Measurements from ENCODE around the gene KRTAP10-10.
"Not testable (repeated sequence)": the region's sequence is repeated elsewhere in the genome, so short reads cannot be mapped to it uniquely, and the experiment has no call there.

KRTAP10-10 gene

DNA sequence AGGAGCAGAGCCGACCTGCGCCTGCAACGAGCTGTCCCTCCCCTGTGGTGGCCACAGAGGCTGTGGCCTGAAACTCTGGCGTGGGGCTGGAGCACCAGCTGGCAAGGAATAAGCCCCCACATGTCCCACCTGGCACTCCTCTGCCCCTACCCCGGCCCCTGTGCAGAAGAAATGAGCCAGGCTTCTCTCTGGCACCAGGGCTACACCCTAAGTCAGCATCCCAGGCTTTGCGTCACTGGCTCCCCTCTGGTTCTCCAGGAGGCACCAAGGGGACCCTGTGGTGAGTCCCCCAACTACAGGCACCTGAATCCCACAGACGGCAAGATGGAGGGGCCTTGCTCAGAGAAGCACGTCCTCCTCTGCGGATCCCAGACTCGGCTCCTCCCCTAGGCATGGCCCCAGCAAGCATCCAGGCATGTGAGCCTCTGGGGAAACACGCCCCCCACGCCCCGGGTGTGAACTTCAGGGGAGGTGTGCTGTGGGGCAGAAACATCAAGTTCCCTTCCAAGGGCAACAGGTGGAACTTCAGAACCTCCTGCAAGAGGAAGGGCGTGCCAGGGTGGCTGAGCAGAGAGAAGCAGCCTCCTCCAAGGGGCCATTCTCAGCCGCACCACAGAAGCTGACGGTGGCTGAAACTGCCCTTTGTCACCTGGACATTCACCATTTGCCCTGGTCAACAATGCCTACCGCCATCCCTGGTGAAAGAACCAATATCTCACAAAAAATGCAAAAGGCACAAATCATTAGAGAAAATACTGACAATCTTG is 33.9 kb upstream of the KRTAP10-10 start:
- Histone ChIP-seq H3K4me3 (ENCODE audit: low read length in 2 of 2) (no peak overlapping the region), H3K9ac (ENCODE audit: low read depth in 1 of 2, low read length in 2 of 2) (no peak overlapping the region), H3K9me3 (ENCODE audit: control insufficient read depth in 2 of 2, low read length in 2 of 2) (no peaks in the 10 kb centered on the region), H3K27ac (ENCODE audit: low read depth in 2 of 2, low read length in 2 of 2) (no peak overlapping the region), H3K27me3 (ENCODE audit: control insufficient read depth in 2 of 2, insufficient read depth in 2 of 2, low read length in 2 of 2) (peaks cover 2 to 6% of the 10 kb centered on the region in 2 donors), H3K4me1 (ENCODE audit: control insufficient read depth in 2 of 2, insufficient read depth in 2 of 2, low read length in 2 of 2) (no peaks in the 10 kb centered on the region), H3K36me3 (ENCODE audit: control insufficient read depth in 2 of 2, insufficient read depth in 2 of 2, low read length in 2 of 2) (no peaks in the 10 kb centered on the region)

DNA sequence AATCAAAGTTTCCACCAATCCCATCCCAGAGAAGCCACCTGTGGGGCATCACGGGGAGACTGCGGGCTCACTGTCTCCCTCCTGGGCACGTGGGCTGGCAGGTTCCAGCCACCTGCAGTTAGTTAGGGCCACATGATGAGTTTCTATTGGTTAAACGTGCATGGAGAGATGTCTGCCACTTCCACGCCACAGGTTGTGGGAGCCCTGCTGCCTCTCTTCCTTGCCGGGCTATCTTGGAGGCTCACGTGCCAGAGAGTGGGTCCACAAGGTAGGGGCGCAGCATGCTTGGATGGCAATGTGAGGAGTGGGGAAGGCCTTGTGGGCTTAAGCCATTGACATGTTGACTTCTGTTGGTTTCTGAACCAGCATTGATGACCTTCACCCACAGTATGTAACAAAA is 33.2 kb upstream of the KRTAP10-10 start:
- Histone ChIP-seq H3K36me3 (ENCODE audit: control insufficient read depth in 2 of 2, insufficient read depth in 2 of 2, low read length in 2 of 2) (no peaks in the 10 kb centered on the region), H3K9ac (ENCODE audit: low read depth in 1 of 2, low read length in 2 of 2) (no peak overlapping the region), H3K27ac (ENCODE audit: low read depth in 2 of 2, low read length in 2 of 2) (no peak overlapping the region), H3K4me1 (ENCODE audit: control insufficient read depth in 2 of 2, insufficient read depth in 2 of 2, low read length in 2 of 2) (no peaks in the 10 kb centered on the region), H3K9me3 (ENCODE audit: control insufficient read depth in 2 of 2, low read length in 2 of 2) (no peaks in the 10 kb centered on the region), H3K27me3 (ENCODE audit: control insufficient read depth in 2 of 2, insufficient read depth in 2 of 2, low read length in 2 of 2) (peaks cover 2 to 6% of the 10 kb centered on the region in 2 donors), H3K4me3 (ENCODE audit: low read length in 2 of 2) (no peak overlapping the region)

- H3K9me3 ChIP-seq (ENCODE audit: control insufficient read depth in 2 of 2, low read length in 2 of 2) = no peaks in the 10 kb centered on the region
These were observed 30.7 kb upstream of the KRTAP10-10 start for GRCh38 chr21:44606495-44606894.

DNA sequence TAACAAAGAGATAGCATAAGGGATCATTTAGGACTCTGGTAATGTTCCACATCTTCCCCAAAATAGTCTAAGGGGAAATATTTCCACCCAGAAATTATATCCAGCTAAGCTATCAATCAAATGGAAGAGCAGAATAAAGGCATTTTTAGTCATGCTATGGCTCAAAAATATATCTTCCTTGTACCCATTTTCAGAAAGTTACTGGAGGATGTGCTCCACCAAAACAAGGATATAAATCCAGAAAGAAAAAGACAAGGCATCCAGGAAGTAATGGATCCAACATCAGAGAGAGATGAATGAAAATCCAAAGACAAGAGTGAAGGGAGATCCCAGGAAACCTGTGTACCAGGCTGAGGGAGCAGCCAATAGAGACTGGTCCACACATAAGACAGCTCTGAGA is 28.0 kb upstream of the KRTAP10-10 start:
- H3K27ac ChIP-seq (ENCODE audit: low read depth in 2 of 2, low read length in 2 of 2) = no peak overlapping the region
- H3K4me3 ChIP-seq (ENCODE audit: low read length in 2 of 2) = no peak overlapping the region
- H3K36me3 ChIP-seq (ENCODE audit: control insufficient read depth in 2 of 2, insufficient read depth in 2 of 2, low read length in 2 of 2) = no peaks in the 10 kb centered on the region
- H3K9ac ChIP-seq (ENCODE audit: low read depth in 1 of 2, low read length in 2 of 2) = no peak overlapping the region
- peaks cover 0 to 5% of the 10 kb centered on the region in 2 donors for H3K9me3 ChIP-seq (ENCODE audit: control insufficient read depth in 2 of 2, low read length in 2 of 2)
- H3K27me3 ChIP-seq (ENCODE audit: control insufficient read depth in 2 of 2, insufficient read depth in 2 of 2, low read length in 2 of 2) = no peaks in the 10 kb centered on the region
- no peaks in the 10 kb centered on the region for H3K4me1 ChIP-seq (ENCODE audit: control insufficient read depth in 2 of 2, insufficient read depth in 2 of 2, low read length in 2 of 2)

More at GRCh38 chr21:44606495-44606894, 30.7 kb upstream of the KRTAP10-10 start:
- H3K4me3 ChIP-seq (ENCODE audit: low read length in 2 of 2) = no peak overlapping the region
- H3K27me3 ChIP-seq (ENCODE audit: control insufficient read depth in 2 of 2, insufficient read depth in 2 of 2, low read length in 2 of 2) = peaks cover 0 to 2% of the 10 kb centered on the region in 2 donors
- no peak overlapping the region for H3K9ac ChIP-seq (ENCODE audit: low read depth in 1 of 2, low read length in 2 of 2)
- no peak overlapping the region for H3K27ac ChIP-seq (ENCODE audit: low read depth in 2 of 2, low read length in 2 of 2)
- no peaks in the 10 kb centered on the region for H3K36me3 ChIP-seq (ENCODE audit: control insufficient read depth in 2 of 2, insufficient read depth in 2 of 2, low read length in 2 of 2)
- H3K4me1 ChIP-seq (ENCODE audit: control insufficient read depth in 2 of 2, insufficient read depth in 2 of 2, low read length in 2 of 2) = no peaks in the 10 kb centered on the region

DNA sequence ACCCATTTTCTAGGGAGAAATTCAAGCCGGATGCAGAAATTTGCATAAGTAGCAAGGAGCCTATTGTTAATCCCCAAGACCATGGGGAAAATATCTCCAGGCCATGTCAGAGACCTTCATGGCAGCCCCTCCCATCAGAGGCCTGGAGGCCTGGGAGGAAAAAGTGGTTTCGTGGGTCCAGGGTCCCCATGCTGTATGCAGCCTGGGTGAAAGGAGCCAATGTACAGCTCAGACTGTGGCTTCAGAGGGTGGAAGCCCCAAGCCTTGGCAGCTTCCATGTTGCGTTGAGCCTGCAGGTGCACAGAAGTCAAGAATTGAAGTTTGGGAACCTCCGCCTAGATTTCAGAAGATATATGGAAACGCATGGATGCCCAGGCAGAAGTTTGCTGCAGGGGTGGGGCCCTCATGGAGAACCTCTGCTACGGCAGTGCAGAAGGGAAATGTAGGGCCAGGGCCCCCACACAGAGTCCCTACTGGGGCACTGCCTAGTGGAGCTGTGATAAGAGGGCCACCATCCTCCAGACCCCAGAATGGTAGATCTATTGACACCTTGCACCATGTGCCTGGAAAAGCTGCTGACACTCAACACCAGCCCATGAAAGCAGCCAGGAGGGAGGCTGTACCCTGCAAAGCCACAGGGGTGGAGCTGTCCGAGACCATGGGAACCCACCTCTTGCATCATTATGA is 26.9 kb upstream of the KRTAP10-10 start:
- H3K4me3 ChIP-seq (ENCODE audit: low read length in 2 of 2); H3K27me3 ChIP-seq (ENCODE audit: control insufficient read depth in 2 of 2, insufficient read depth in 2 of 2, low read length in 2 of 2); H3K9me3 ChIP-seq (ENCODE audit: control insufficient read depth in 2 of 2, low read length in 2 of 2); H3K9ac ChIP-seq (ENCODE audit: low read depth in 1 of 2, low read length in 2 of 2); H3K4me1 ChIP-seq (ENCODE audit: control insufficient read depth in 2 of 2, insufficient read depth in 2 of 2, low read length in 2 of 2); H3K36me3 ChIP-seq (ENCODE audit: control insufficient read depth in 2 of 2, insufficient read depth in 2 of 2, low read length in 2 of 2); H3K27ac ChIP-seq (ENCODE audit: low read depth in 2 of 2, low read length in 2 of 2): not testable (repeated sequence)

DNA sequence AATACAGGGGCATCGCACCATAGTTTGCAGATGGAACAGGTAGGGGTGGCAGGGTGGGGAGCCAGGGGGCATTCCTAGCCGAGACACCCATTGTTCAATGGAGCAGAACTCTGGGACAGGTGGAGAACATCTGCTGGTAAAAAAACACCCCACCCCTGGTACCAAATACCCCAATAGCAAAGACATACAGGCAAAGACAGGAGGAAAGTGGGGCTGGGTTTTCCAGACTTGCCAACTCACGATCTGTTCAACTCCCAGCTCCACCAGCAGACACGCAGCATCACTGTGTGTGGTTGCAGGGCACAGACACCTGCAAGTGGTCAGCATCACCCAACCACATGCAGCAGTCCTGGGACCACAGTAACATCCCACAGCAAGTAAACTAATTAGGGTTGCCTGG is 25.6 kb upstream of the KRTAP10-10 start:
- Histone ChIP-seq H3K36me3 (ENCODE audit: control insufficient read depth in 2 of 2, insufficient read depth in 2 of 2, low read length in 2 of 2) (no peaks in the 10 kb centered on the region), H3K27ac (ENCODE audit: low read depth in 2 of 2, low read length in 2 of 2) (no peak overlapping the region), H3K4me3 (ENCODE audit: low read length in 2 of 2) (no peak overlapping the region), H3K4me1 (ENCODE audit: control insufficient read depth in 2 of 2, insufficient read depth in 2 of 2, low read length in 2 of 2) (no peaks in the 10 kb centered on the region), H3K9me3 (ENCODE audit: control insufficient read depth in 2 of 2, low read length in 2 of 2) (peaks cover 0 to 5% of the 10 kb centered on the region in 2 donors), H3K27me3 (ENCODE audit: control insufficient read depth in 2 of 2, insufficient read depth in 2 of 2, low read length in 2 of 2) (no peaks in the 10 kb centered on the region), H3K9ac (ENCODE audit: low read depth in 1 of 2, low read length in 2 of 2) (no peak overlapping the region)

GRCh38 chr21:44612029-44612486 is 25.1 kb upstream of the KRTAP10-10 start, which contains the start of gene KRTAP10-8:
KRTAP10-8 (plus strand) TSS chr21:44612079; CDS start chr21:44612101, 22 bp downstream.
- Histone ChIP-seq H3K36me3 (ENCODE audit: control insufficient read depth in 2 of 2, insufficient read depth in 2 of 2, low read length in 2 of 2) (no peaks in the 10 kb centered on the region), H3K9ac (ENCODE audit: low read depth in 1 of 2, low read length in 2 of 2) (no peak within 1 kb of the TSS), H3K27ac (ENCODE audit: low read depth in 2 of 2, low read length in 2 of 2) (no peak within 1 kb of the TSS), H3K4me1 (ENCODE audit: control insufficient read depth in 2 of 2, insufficient read depth in 2 of 2, low read length in 2 of 2) (no peaks in the 10 kb centered on the region), H3K9me3 (ENCODE audit: control insufficient read depth in 2 of 2, low read length in 2 of 2) (peaks cover 0 to 5% of the 10 kb centered on the region in 2 donors), H3K4me3 (ENCODE audit: low read length in 2 of 2) (no peak within 1 kb of the TSS), H3K27me3 (ENCODE audit: control insufficient read depth in 2 of 2, insufficient read depth in 2 of 2, low read length in 2 of 2) (no peaks in the 10 kb centered on the region)

DNA sequence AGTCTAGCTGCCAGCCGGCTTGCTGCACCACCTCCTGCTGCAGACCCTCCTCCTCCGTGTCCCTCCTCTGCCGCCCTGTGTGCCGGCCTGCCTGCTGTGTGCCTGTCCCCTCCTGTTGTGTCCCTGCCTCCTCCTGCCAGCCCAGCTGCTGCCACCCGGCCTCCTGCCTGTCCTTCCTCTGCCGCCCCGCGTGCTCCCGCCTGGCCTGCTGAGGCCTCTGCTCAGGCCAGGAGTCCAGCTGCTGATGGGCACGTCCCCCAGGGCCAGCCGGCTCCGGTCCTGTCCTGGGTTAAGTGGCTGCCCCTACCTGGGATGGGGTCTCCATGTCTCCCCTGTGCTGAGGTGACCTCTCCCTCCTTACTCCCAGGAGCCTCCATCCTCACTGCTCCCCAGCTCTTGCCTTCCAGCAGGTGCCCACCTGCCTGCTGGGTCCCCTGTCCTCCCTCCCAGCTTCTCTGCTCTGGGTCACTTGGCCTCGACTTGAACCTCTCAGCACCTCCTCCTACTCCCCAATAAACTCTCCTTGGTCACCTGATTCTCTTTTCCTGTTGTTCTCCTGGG is 24.4 kb upstream of the KRTAP10-10 start:
- Histone ChIP-seq H3K36me3 (ENCODE audit: control insufficient read depth in 2 of 2, insufficient read depth in 2 of 2, low read length in 2 of 2) (no peaks in the 10 kb centered on the region), H3K9ac (ENCODE audit: low read depth in 1 of 2, low read length in 2 of 2) (no peak overlapping the region), H3K27ac (ENCODE audit: low read depth in 2 of 2, low read length in 2 of 2) (no peak overlapping the region), H3K4me1 (ENCODE audit: control insufficient read depth in 2 of 2, insufficient read depth in 2 of 2, low read length in 2 of 2) (no peaks in the 10 kb centered on the region), H3K27me3 (ENCODE audit: control insufficient read depth in 2 of 2, insufficient read depth in 2 of 2, low read length in 2 of 2) (no peaks in the 10 kb centered on the region), H3K9me3 (ENCODE audit: control insufficient read depth in 2 of 2, low read length in 2 of 2) (peaks cover 0 to 5% of the 10 kb centered on the region in 2 donors), H3K4me3 (ENCODE audit: low read length in 2 of 2) (no peak overlapping the region)

DNA sequence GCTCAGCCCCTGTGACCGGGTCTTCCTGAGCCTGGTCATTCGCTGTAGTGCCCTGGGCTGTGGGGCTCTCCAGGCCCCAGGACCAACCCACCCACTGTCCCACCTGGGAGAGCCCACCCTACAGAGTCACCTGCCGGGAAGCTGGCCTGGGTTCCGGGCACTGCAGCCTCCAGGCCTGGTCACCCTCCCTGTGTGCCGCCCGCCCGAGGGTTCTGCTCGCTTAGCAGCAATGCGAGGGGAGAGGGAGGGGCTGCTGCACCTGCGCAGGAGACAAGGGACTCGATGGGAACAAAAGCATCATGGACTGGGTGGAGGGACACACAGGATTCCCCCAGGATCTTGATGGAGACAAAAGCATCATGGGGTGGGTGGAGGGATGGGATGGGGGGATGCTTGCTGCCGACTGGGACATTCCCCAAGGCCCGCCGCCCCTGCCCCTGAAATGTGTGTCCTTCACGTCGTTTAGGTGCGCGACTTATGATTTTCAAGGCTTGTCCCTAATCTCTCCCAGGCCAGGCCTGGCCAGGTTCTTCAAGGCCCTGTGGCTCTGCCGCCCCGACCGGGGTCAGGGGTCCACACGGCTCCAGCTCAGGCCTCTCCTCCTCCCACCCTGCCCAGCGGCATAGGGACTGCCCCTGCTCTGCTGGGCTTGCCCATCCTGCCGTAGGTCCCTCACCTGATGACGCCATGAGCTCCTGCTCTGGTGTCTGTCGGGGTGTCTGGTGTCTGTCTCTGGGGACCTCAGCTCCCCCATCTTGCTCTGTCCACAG is 23.6 kb upstream of the KRTAP10-10 start:
- no peaks in the 10 kb centered on the region for H3K36me3 ChIP-seq (ENCODE audit: control insufficient read depth in 2 of 2, insufficient read depth in 2 of 2, low read length in 2 of 2)
- no peaks in the 10 kb centered on the region for H3K27me3 ChIP-seq (ENCODE audit: control insufficient read depth in 2 of 2, insufficient read depth in 2 of 2, low read length in 2 of 2)
- no peak overlapping the region for H3K4me3 ChIP-seq (ENCODE audit: low read length in 2 of 2)
- H3K4me1 ChIP-seq (ENCODE audit: control insufficient read depth in 2 of 2, insufficient read depth in 2 of 2, low read length in 2 of 2) = no peaks in the 10 kb centered on the region
- no peak overlapping the region for H3K9ac ChIP-seq (ENCODE audit: low read depth in 1 of 2, low read length in 2 of 2)
- H3K9me3 ChIP-seq (ENCODE audit: control insufficient read depth in 2 of 2, low read length in 2 of 2) = peaks cover 0 to 5% of the 10 kb centered on the region in 2 donors
- H3K27ac ChIP-seq (ENCODE audit: low read depth in 2 of 2, low read length in 2 of 2) = no peak overlapping the region
